GM12878 (cell line): ENCODE measurements around the gene IFNAR2.
"Not testable (repeated sequence)": the region's sequence is repeated elsewhere in the genome, so short reads cannot be mapped to it uniquely, and the experiment has no call there.

Experiments
- CBX3 ChIP-seq: fragments of 200-600 bp; sonication (generic); IDR thresholded peaks from 2 replicates; pipeline ENCODE4 v1.6.1; 2016; ENCODE audit warnings: low read depth, borderline replicate concordance
- CEBPB ChIP-seq, 2 experiments: fragments of 150-350 bp in 1 of 2; IDR thresholded peaks; 2 replicates each; pipeline ENCODE4 v1.6.1; 2012 to 2014; ENCODE audit warnings: low read depth in 2 of 2, low read length in 2 of 2, borderline replicate concordance in 1 of 2, inconsistent platforms in 1 of 2
- EP300 ChIP-seq, 2 experiments: fragments of 150-350 bp in 1 of 2; IDR thresholded peaks; 2 replicates each; pipeline ENCODE4 v1.6.1; 2011 to 2012; ENCODE audit warnings: low read depth in 2 of 2, low read length in 2 of 2, borderline replicate concordance in 1 of 2, improper control_type of control experiment in 1 of 2, inconsistent platforms in 1 of 2; ENCODE audit not compliant: control insufficient read depth in 1 of 2
- ETV6 ChIP-seq, 2 experiments: fragments of 450-650 bp in 1 of 2; IDR thresholded peaks in 1 of 2; conservative IDR thresholded peaks in 1 of 2; 2 replicates each; pipeline ENCODE4 v1.6.1; 2014; ENCODE audit warnings: antibody characterized with exemption in 1 of 2, borderline replicate concordance in 1 of 2, low read depth in 1 of 2, mild to moderate bottlenecking in 1 of 2, moderate library complexity in 1 of 2
- POLR2A ChIP-seq: IDR thresholded peaks from 2 replicates; pipeline ENCODE4 v1.6.1; 2011; ENCODE audit warnings: low read depth, mild to moderate bottlenecking, low read length
- RCOR1 ChIP-seq: conservative IDR thresholded peaks from 2 replicates; pipeline ENCODE4 v1.6.1; 2012; ENCODE audit warnings: low read depth, low read length, improper control_type of control experiment
- RFX5 ChIP-seq: IDR thresholded peaks from 2 replicates; pipeline ENCODE4 v1.6.1; 2011; ENCODE audit warnings: low read depth, low read length, improper control_type of control experiment
- SMAD5 ChIP-seq: IDR thresholded peaks from 2 replicates; pipeline ENCODE4 v1.6.1; 2016; ENCODE audit warnings: antibody characterized with exemption, low read depth
- SUPT20H ChIP-seq: IDR thresholded peaks from 2 replicates; pipeline ENCODE4 v1.6.1; 2011; ENCODE audit warnings: low read depth, mild to moderate bottlenecking, low read length, moderate library complexity, borderline replicate concordance; ENCODE audit not compliant: control insufficient read depth
- TAF1 ChIP-seq: IDR thresholded peaks from 2 replicates; pipeline ENCODE4 v1.6.1; 2011; ENCODE audit warnings: mild to moderate bottlenecking, low read depth, low read length, borderline replicate concordance
- TCF12 ChIP-seq: IDR thresholded peaks from 2 replicates; pipeline ENCODE4 v1.6.1; 2011; ENCODE audit warnings: low read depth, mild to moderate bottlenecking, low read length
- TF ChIP-seq, protein P1 (sequence below), 3 experiments: IDR thresholded peaks in 2 of 3; conservative IDR thresholded peaks in 1 of 3; 2 replicates each; pipeline ENCODE4 v1.5.1; 2011; ENCODE audit warnings: low read depth in 3 of 3, low read length in 3 of 3, mild to moderate bottlenecking in 3 of 3, control low read depth in 2 of 3, moderate library complexity in 2 of 3, inconsistent platforms in 1 of 3, mixed read lengths in 1 of 3; ENCODE audit not compliant: control insufficient read depth in 2 of 3, insufficient read depth in 1 of 3; ENCODE audit errors: extremely low read depth in 1 of 3
- TF ChIP-seq, protein P2 (sequence below): fragments of 450-650 bp; IDR thresholded peaks from 2 replicates; pipeline ENCODE4 v1.6.1; 2016; ENCODE audit warnings: mild to moderate bottlenecking
- TF ChIP-seq, protein P3 (sequence below): fragments of 450-650 bp; IDR thresholded peaks from 2 replicates; pipeline ENCODE4 v1.6.1; 2017; ENCODE audit warnings: mild to moderate bottlenecking, moderate library complexity

DNA sequence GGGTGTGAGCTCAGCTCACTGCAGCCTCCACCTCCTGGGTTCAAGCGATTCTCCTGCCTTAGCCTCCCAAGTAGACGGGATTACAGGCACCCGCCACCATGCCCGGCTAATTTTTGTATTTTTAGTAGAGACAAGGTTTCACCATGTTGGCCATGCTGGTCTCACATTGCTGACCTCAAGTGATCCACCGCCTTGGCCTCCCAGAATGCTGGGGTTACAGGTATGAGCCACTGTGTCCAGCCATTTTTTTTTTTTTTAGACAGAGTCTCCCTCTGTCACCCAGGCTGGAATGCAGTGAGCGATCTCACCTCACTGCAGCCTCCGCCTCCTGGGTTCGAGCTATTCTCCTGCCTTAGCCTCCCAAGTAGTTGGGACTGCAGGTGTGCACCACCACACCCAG, 13.1 kb downstream of the IFNAR2 start:
- TF ChIP-seq RFX5; CEBPB (IDR thresholded peaks at IDR 0.05; ENCODE audit: borderline replicate concordance in 1 of 2, low read depth in 2 of 2, low read length in 2 of 2); EP300 (IDR thresholded peaks at IDR 0.05; ENCODE audit: borderline replicate concordance in 1 of 2, control insufficient read depth in 1 of 2, low read depth in 2 of 2, low read length in 2 of 2); TCF12; RCOR1; POLR2A; SUPT20H; ETV6 (conservative IDR thresholded peaks at IDR 0.05 in 1 of 2, IDR thresholded peaks at IDR 0.05 in 1 of 2; ENCODE audit: borderline replicate concordance in 1 of 2, low read depth in 1 of 2); SMAD5; CBX3; TAF1: not testable (repeated sequence)
- TF ChIP-seq, protein P1, sequence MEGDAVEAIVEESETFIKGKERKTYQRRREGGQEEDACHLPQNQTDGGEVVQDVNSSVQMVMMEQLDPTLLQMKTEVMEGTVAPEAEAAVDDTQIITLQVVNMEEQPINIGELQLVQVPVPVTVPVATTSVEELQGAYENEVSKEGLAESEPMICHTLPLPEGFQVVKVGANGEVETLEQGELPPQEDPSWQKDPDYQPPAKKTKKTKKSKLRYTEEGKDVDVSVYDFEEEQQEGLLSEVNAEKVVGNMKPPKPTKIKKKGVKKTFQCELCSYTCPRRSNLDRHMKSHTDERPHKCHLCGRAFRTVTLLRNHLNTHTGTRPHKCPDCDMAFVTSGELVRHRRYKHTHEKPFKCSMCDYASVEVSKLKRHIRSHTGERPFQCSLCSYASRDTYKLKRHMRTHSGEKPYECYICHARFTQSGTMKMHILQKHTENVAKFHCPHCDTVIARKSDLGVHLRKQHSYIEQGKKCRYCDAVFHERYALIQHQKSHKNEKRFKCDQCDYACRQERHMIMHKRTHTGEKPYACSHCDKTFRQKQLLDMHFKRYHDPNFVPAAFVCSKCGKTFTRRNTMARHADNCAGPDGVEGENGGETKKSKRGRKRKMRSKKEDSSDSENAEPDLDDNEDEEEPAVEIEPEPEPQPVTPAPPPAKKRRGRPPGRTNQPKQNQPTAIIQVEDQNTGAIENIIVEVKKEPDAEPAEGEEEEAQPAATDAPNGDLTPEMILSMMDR (IDR thresholded peaks at IDR 0.05 in 2 of 3, conservative IDR thresholded peaks at IDR 0.05 in 1 of 3; ENCODE audit: control insufficient read depth in 2 of 3, extremely low read depth in 1 of 3, insufficient read depth in 1 of 3, low read depth in 3 of 3, low read length in 3 of 3), result not testable (repeated sequence)
- TF ChIP-seq, protein P2, sequence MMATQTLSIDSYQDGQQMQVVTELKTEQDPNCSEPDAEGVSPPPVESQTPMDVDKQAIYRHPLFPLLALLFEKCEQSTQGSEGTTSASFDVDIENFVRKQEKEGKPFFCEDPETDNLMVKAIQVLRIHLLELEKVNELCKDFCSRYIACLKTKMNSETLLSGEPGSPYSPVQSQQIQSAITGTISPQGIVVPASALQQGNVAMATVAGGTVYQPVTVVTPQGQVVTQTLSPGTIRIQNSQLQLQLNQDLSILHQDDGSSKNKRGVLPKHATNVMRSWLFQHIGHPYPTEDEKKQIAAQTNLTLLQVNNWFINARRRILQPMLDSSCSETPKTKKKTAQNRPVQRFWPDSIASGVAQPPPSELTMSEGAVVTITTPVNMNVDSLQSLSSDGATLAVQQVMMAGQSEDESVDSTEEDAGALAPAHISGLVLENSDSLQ, result not testable (repeated sequence)
- TF ChIP-seq, protein P3, sequence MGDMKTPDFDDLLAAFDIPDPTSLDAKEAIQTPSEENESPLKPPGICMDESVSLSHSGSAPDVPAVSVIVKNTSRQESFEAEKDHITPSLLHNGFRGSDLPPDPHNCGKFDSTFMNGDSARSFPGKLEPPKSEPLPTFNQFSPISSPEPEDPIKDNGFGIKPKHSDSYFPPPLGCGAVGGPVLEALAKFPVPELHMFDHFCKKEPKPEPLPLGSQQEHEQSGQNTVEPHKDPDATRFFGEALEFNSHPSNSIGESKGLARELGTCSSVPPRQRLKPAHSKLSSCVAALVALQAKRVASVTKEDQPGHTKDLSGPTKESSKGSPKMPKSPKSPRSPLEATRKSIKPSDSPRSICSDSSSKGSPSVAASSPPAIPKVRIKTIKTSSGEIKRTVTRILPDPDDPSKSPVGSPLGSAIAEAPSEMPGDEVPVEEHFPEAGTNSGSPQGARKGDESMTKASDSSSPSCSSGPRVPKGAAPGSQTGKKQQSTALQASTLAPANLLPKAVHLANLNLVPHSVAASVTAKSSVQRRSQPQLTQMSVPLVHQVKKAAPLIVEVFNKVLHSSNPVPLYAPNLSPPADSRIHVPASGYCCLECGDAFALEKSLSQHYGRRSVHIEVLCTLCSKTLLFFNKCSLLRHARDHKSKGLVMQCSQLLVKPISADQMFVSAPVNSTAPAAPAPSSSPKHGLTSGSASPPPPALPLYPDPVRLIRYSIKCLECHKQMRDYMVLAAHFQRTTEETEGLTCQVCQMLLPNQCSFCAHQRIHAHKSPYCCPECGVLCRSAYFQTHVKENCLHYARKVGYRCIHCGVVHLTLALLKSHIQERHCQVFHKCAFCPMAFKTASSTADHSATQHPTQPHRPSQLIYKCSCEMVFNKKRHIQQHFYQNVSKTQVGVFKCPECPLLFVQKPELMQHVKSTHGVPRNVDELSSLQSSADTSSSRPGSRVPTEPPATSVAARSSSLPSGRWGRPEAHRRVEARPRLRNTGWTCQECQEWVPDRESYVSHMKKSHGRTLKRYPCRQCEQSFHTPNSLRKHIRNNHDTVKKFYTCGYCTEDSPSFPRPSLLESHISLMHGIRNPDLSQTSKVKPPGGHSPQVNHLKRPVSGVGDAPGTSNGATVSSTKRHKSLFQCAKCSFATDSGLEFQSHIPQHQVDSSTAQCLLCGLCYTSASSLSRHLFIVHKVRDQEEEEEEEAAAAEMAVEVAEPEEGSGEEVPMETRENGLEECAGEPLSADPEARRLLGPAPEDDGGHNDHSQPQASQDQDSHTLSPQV, result not testable (repeated sequence)
